ENCODE data around the gene CDHR5. TPM values are rescaled to one million over a fixed set of nuclear protein-coding genes. Genes with fewer than 3 reads are reported as not detected.
A peak's percentile ranks its signal among the peaks of the same experiment; 100 is the strongest.

Gene CDHR5
- total RNA-seq, 1 donor from 2014 or later: not detected

- intact Hi-C loops (cut with DNase I): no loop called here
Observed at GRCh38 chr11:608791-609251, 15.9 kb downstream of the CDHR5 start.

GRCh38 chr11:607971-608659 is 16.6 kb downstream of the CDHR5 start:
- intact Hi-C loops (cut with DNase I): no loop called here
- Histone ChIP-seq H3K4me3 (no peak overlapping the region), H3K27ac (no peak overlapping the region), H3K4me1 (peaks cover 3% of the 10 kb centered on the region), H3K36me3 (peaks cover 100% of the 10 kb centered on the region), H3K9me3 (no peaks in the 10 kb centered on the region), H3K27me3 (ENCODE audit: low read depth) (no peaks in the 10 kb centered on the region)
- DNase-seq: no peak
- TF ChIP-seq CTCF (IDR thresholded peaks at IDR 0.05): no peak
- ATAC-seq: no peak

More at GRCh38 chr11:608791-609251, 15.9 kb downstream of the CDHR5 start:
- Histone ChIP-seq H3K4me1 (peaks cover 8% of the 10 kb centered on the region), H3K27me3 (ENCODE audit: low read depth) (no peaks in the 10 kb centered on the region), H3K27ac (no peak overlapping the region), H3K9me3 (no peaks in the 10 kb centered on the region), H3K36me3 (peaks cover 98% of the 10 kb centered on the region), H3K4me3 (no peak overlapping the region)
- DNase-seq: no peak
- ATAC-seq: no peak
- no peak for TF ChIP-seq CTCF (IDR thresholded peaks at IDR 0.05)

- no peak for TF ChIP-seq CTCF (IDR thresholded peaks at IDR 0.05)
- no peaks in the 10 kb centered on the region for H3K9me3 ChIP-seq
- no peak for DNase-seq
- H3K4me1 ChIP-seq: no peaks in the 10 kb centered on the region
- H3K27ac ChIP-seq: no peak overlapping the region
- no peaks in the 10 kb centered on the region for H3K27me3 ChIP-seq (ENCODE audit: low read depth)
- peaks cover 100% of the 10 kb centered on the region for H3K36me3 ChIP-seq
- H3K4me3 ChIP-seq: no peak overlapping the region
- intact Hi-C loops (cut with DNase I): no loop called here
- ATAC-seq: no peak
Observed at GRCh38 chr11:607020-607780, 17.6 kb downstream of the CDHR5 start.

GRCh38 chr11:606245-606644 is 18.5 kb downstream of the CDHR5 start:
- no peak overlapping the region for H3K4me3 ChIP-seq
- DNase-seq (peak; percentile 79), ATAC-seq (peak; percentile 82 to 85)
- no peaks in the 10 kb centered on the region for H3K4me1 ChIP-seq
- peak overlapping the region; percentile 41 for H3K27ac ChIP-seq
- H3K36me3 ChIP-seq: peaks cover 100% of the 10 kb centered on the region
- intact Hi-C loops (cut with DNase I): no loop called here
- no peaks in the 10 kb centered on the region for H3K9me3 ChIP-seq
- no peak for TF ChIP-seq CTCF (IDR thresholded peaks at IDR 0.05)
- H3K27me3 ChIP-seq (ENCODE audit: low read depth): no peaks in the 10 kb centered on the region

GRCh38 chr11:605286-606129 is 19.2 kb downstream of the CDHR5 start:
- no peak for ATAC-seq
- H3K27ac ChIP-seq: peak overlapping the region; percentile 41
- no peak for TF ChIP-seq CTCF (IDR thresholded peaks at IDR 0.05)
- intact Hi-C loops (cut with DNase I): no loop called here
- DNase-seq: no peak
- H3K4me3 ChIP-seq: no peak overlapping the region
- peaks cover 100% of the 10 kb centered on the region for H3K36me3 ChIP-seq
- no peaks in the 10 kb centered on the region for H3K9me3 ChIP-seq
- no peaks in the 10 kb centered on the region for H3K27me3 ChIP-seq (ENCODE audit: low read depth)
- no peaks in the 10 kb centered on the region for H3K4me1 ChIP-seq
